A549 (cell line): ENCODE measurements around the gene SNRPE. TPM values are rescaled to one million over a fixed set of nuclear protein-coding genes. Genes with fewer than 3 reads are reported as not detected.

ENCODE experiments used
- polyA plus RNA-seq, 4 experiments: library from polyadenylated mRNA; depleted of rRNA in 3 of 4; stranded (reverse); fragments of >200 nt; fragmentation: RNase III in 1 of 4; extraction: RNeasy Plus Mini Kit Qiagen cat#74134 plus additional on column Dnase treatment in 1 of 4; gene quantifications; 2 replicates in 3 of 4; 3 replicates in 1 of 4; pipeline ENCODE4 v1.2.3, GENCODE V29; 2011 to 2017
- small RNA-seq, 6 experiments: library from RNA; depleted of rRNA; stranded (forward); fragments of <200 nt; gene quantifications; one replicate each; pipeline ENCODE3, GENCODE V24; 2012

The SNRPE gene
- polyA plus RNA-seq, 2 of the 4 experiments (the other 2 are of a cell fraction), result 371 to 414 TPM

Small RNAs within 50 kb of the gene (small RNA-seq; reads per million reads assigned to genes)
- 0 reads per million in 6 experiments for gene HSPE1P6

Other genes with a start within 250 kb of the SNRPE start
- gene ATP2B4, start 234.8 kb upstream of the SNRPE start, polyA plus RNA-seq (2011; rRNA removed), result 20.5 and 22.5 TPM in 2 replicates
- 8.3 to 8.7 TPM (median 8.5 TPM) in 3 replicates for gene ATP2B4, start 234.8 kb upstream of the SNRPE start, polyA plus RNA-seq (2017; fragmentation: RNase III; extraction: RNeasy Plus Mini Kit Qiagen cat#74134 plus additional on column Dnase treatment)
- not detected in 2 replicates for gene LAX1, start 96.4 kb upstream of the SNRPE start, polyA plus RNA-seq (2011; rRNA removed)
- not detected in 3 replicates for gene LAX1, start 96.4 kb upstream of the SNRPE start, polyA plus RNA-seq (2017; fragmentation: RNase III; extraction: RNeasy Plus Mini Kit Qiagen cat#74134 plus additional on column Dnase treatment)
- gene ZBED6, start 66.0 kb upstream of the SNRPE start, polyA plus RNA-seq (2011; rRNA removed), result 10.6 and 13.4 TPM in 2 replicates
- 1.5 to 1.8 TPM (median 1.7 TPM) in 3 replicates for gene ZBED6, start 66.0 kb upstream of the SNRPE start, polyA plus RNA-seq (2017; fragmentation: RNase III; extraction: RNeasy Plus Mini Kit Qiagen cat#74134 plus additional on column Dnase treatment)
- gene ZC3H11A, start 66.0 kb upstream of the SNRPE start, polyA plus RNA-seq (2011; rRNA removed), result 102 and 119 TPM in 2 replicates
- 41.3 to 43.6 TPM (median 42.6 TPM) in 3 replicates for gene ZC3H11A, start 66.0 kb upstream of the SNRPE start, polyA plus RNA-seq (2017; fragmentation: RNase III; extraction: RNeasy Plus Mini Kit Qiagen cat#74134 plus additional on column Dnase treatment)
- 9.8 TPM in 2 replicates for gene SOX13, start 211.5 kb downstream of the SNRPE start, polyA plus RNA-seq (2011; rRNA removed)
- gene SOX13, start 211.5 kb downstream of the SNRPE start, polyA plus RNA-seq (2017; fragmentation: RNase III; extraction: RNeasy Plus Mini Kit Qiagen cat#74134 plus additional on column Dnase treatment), result 6.8 to 7.3 TPM (median 7.0 TPM) in 3 replicates